Mucosa of rectum (tissue), 2 donors: Measurements from ENCODE around the gene PASK.
"Not testable (repeated sequence)": the region's sequence is repeated elsewhere in the genome, so short reads cannot be mapped to it uniquely, and the experiment has no call there.

Experiments used
- H3K27ac ChIP-seq, 2 donors: one replicate each; pipeline ENCODE4 v1.7.0; 2013; ENCODE audit warnings: inconsistent platforms in 2 of 2, low read depth in 2 of 2, low read length in 2 of 2
- H3K27me3 ChIP-seq, 2 donors: one replicate each; pipeline ENCODE4 v1.7.0; 2013; ENCODE audit warnings: low read length in 2 of 2; ENCODE audit not compliant: control insufficient read depth in 2 of 2, insufficient read depth in 2 of 2
- H3K36me3 ChIP-seq, 2 donors: one replicate each; pipeline ENCODE4 v1.7.0; 2013; ENCODE audit warnings: low read length in 2 of 2; ENCODE audit not compliant: control insufficient read depth in 2 of 2, insufficient read depth in 2 of 2
- H3K4me1 ChIP-seq, 2 donors: one replicate each; pipeline ENCODE4 v1.7.0; 2013; ENCODE audit warnings: low read length in 2 of 2, mild to moderate bottlenecking in 1 of 2; ENCODE audit not compliant: control insufficient read depth in 2 of 2, insufficient read depth in 2 of 2
- H3K4me3 ChIP-seq, 2 donors: one replicate each; pipeline ENCODE4 v1.7.0; 2013; ENCODE audit warnings: low read length in 2 of 2
- H3K9ac ChIP-seq, 2 donors: one replicate each; pipeline ENCODE4 v1.7.0; 2013; ENCODE audit warnings: low read length in 2 of 2, low read depth in 1 of 2, mild to moderate bottlenecking in 1 of 2
- H3K9me3 ChIP-seq, 2 donors: one replicate each; pipeline ENCODE4 v1.7.0; 2013; ENCODE audit warnings: low read length in 2 of 2; ENCODE audit not compliant: control insufficient read depth in 2 of 2
- donor health status: healthy.
- donor health status: Normal muscosa, but diverticular disease.

The PASK gene

DNA sequence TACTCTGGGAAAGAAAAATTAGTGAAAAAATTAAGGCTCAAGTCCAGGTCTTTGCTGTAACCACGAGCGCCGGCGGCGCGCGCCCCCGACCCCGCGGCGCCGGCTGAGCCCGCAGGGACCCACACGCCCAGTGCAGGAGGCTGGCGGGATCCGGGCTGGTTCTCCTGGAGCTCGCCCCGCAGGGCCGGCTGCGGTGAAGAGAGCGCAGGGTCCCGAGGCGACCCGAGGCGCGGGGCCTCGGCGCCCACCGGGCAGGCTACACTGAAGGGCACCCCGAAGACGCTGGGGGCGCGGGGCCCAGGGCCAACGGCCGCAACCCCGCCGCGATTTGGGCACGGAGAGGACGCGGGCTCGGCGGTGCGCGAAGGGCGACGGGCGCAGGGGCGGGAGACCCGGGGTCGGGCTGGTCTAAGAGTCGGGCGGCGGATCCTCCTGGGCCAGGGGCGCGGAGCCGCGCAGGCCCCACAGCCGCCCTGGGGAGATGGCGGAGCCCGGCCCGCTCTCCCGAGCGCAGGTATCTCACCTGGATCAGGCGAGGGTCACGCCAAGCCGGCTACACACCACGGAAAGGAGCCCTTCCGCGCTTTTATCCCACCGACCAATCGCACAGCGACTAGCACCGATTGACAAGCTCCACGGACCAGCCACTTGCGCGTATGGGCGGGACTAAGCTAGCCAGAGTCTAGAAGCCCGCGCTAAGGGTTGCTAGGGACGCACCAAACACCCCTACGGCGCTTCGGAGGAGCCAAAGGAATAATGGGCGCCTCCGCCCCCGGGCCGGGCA lies at the start of gene PASK:
TSS of gene PASK (minus strand) at position 582 of the 784 bp plus-strand sequence. CDS start 6,440 bp downstream, outside the sequence.
- Histone ChIP-seq H3K4me3 (peak within 1 kb of the TSS; percentile 89 to 94), H3K9ac (peak within 1 kb of the TSS; percentile 80 to 83), H3K36me3 (peaks cover 6 to 9% of the 10 kb centered on the region in 2 donors), H3K27ac (peak within 1 kb of the TSS; percentile 74 to 76), H3K4me1 (peaks cover 14% of the 10 kb centered on the region in 2 donors), H3K27me3 (no peaks in the 10 kb centered on the region), H3K9me3 (no peaks in the 10 kb centered on the region)

DNA sequence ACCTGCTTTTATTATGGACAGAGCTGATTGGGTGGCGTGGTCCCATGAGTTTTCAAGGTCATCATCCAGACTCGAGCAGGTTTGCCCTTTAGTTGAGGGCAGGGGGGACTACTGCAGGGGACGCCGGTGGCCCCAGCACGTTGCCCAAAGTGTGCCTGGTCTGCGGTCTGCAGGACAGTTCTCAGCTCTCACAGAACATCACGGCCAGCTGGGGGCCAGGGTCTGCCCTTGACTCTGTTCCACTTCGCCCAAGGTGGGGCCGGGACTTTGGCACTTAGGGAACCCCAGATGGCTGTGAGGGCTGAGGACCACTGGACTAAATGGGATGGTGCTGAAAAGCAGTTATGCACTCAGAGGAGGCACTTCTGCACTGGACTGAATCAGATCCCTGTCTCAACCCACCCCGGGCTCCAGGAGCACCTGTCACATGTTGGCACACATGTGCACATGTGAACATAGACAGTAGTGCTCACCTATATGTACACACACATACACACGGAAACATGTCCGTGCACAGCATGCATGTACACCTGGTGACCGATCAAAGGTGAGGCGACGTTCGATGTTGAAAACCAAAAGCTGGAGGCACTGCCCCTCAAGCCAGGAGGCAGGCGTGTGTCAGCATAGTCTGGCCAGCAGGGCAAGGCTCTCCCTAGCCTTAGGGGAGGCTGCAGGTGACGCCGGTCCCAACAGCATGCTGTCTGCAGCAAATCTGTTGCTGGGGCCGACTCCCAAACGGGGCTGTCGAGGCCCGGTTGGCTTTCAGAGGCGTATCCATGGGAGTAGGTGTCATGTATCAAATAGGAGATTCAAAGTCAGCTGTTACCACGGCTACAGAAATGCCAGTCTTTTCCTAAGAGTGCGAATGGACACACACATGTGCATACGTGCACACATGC lies 49.4 kb upstream of the PASK start:
- Histone ChIP-seq H3K4me3 (no peak overlapping the region), H3K4me1 (peaks cover 0 to 2% of the 10 kb centered on the region in 2 donors), H3K9me3 (no peaks in the 10 kb centered on the region)

DNA sequence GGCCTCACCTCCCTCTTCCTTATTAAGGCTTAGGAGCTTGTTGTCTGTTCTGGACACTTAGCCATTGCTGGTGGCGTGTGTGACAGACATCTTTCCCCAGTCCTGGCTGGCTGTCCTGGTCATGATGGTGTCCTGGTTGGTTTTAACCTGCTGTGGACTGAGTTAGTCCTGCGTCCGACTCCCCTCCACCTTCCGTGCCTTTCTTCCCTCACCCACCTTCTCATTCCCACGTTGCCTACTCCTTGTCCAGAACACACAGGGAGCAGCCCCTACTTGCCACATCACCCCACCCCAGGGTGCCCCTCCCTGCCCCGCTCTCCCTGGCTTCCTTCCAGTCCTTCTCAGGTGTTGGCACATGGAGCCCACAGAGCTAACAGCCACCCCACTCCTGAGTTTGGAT lies 48.7 kb upstream of the PASK start:
- no peak overlapping the region for H3K9ac ChIP-seq
- H3K27me3 ChIP-seq = no peaks in the 10 kb centered on the region
- H3K36me3 ChIP-seq = no peaks in the 10 kb centered on the region
- no peaks in the 10 kb centered on the region for H3K9me3 ChIP-seq
- peaks cover 0 to 2% of the 10 kb centered on the region in 2 donors for H3K4me1 ChIP-seq
- no peak overlapping the region for H3K27ac ChIP-seq
- H3K4me3 ChIP-seq = no peak overlapping the region

More for the DNA sequence above, 49.4 kb upstream of the PASK start:
- Histone ChIP-seq H3K9ac (no peak overlapping the region), H3K36me3 (no peaks in the 10 kb centered on the region), H3K27ac (no peak overlapping the region), H3K27me3 (no peaks in the 10 kb centered on the region)

DNA sequence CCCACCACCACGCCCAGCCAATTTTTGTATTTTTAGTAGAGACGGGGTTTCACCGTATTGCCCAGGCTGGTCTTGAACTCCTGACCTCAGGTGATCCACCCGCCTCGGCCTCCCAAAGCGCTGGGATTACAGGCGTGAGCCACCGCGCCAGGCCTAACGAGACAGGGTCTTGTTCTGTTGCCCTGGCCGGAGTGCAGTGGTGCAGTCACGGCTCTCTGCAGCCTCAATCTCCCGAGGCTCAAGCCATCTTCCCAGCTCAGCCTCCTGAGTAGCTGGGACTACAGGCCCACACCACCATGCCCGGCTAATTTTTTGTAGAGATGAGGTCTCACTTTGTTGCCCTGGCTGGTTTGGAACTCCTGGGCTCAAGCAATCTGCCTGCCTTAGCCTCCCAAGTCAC lies 48.0 kb upstream of the PASK start:
- H3K36me3 ChIP-seq, H3K4me1 ChIP-seq, H3K9ac ChIP-seq, H3K27ac ChIP-seq, H3K27me3 ChIP-seq, H3K9me3 ChIP-seq, H3K4me3 ChIP-seq: not testable (repeated sequence)

DNA sequence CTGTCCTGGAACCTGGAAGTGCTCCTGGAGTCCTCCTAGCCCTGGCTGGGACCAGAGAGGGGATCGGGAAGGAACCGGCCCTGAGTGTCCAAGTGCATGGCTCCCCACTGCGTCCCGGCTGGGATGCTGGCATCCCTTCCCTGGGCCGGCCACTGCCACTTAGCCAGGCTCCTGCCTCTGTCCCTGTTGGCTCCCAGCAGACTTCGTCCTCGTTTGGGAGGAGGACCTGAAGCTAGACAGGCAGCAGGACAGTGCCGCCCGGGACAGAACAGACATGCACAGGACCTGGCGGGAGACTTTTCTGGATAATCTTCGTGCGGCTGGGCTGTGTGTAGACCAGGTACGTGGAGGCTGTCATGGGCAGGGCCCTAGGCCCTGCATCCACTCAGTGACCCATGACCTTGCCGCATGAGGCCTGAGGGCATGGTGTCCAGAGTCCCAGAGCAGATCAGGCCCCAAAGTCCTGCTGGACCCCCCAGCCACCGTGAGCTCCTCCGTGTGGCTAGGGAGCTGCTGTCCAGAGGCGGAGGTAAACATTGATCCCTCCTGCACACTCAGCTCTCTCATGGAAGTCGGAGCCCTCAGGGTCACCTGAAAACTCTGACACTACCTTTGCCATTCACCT lies 46.3 kb upstream of the PASK start:
- no peaks in the 10 kb centered on the region for H3K27me3 ChIP-seq
- no peaks in the 10 kb centered on the region for H3K36me3 ChIP-seq
- H3K4me3 ChIP-seq = no peak overlapping the region
- H3K9me3 ChIP-seq = no peaks in the 10 kb centered on the region
- H3K27ac ChIP-seq = no peak overlapping the region
- no peak overlapping the region for H3K9ac ChIP-seq
- H3K4me1 ChIP-seq = peaks cover 0 to 2% of the 10 kb centered on the region in 2 donors

DNA sequence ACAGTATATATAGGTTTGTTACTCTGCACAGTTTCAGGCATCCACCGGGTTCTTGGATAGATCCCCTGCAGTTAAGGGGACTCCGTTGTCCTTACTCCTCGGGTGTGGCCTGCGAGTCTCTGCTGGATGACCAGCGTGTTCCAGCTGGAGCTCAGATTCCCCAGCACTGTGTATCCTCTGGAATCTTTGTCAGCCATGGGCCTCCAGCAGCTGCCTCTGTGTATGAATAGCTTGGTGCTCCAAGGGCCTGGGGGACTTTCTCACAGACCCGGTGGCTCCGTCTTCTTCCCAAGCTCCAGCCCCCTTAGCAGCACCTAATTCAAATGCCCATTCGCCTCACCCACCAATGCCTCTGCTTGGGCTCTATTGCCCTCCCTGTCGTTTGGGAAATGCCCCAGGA lies 45.5 kb upstream of the PASK start:
- H3K9me3 ChIP-seq = no peaks in the 10 kb centered on the region
- H3K4me3 ChIP-seq = no peak overlapping the region
- H3K4me1 ChIP-seq = peaks cover 0 to 2% of the 10 kb centered on the region in 2 donors
- no peaks in the 10 kb centered on the region for H3K27me3 ChIP-seq
- H3K9ac ChIP-seq = no peak overlapping the region
- no peaks in the 10 kb centered on the region for H3K36me3 ChIP-seq
- no peak overlapping the region for H3K27ac ChIP-seq

DNA sequence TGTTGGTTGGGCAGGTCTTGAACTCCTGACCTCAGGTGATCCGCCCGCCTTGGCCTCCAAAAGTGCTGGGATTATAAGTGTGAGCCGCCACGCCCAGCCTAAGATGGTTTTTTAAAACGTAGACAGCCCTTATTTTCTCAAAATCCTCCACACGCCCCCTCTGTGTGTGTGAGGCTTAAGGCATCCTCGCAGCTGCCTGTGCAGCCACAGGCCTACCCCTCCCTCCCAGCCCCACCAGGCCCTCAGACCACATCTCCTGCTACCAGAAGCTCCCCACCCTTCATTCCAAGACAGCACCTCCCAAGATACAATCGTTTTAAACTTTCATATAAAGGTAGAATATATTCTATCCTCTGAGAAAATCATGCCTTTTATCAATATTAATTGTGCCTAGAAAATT lies 44.0 kb upstream of the PASK start:
- Histone ChIP-seq H3K9me3 (no peaks in the 10 kb centered on the region), H3K27me3 (no peaks in the 10 kb centered on the region), H3K4me3 (no peak overlapping the region), H3K9ac (no peak overlapping the region), H3K4me1 (peaks cover under 1 to 4% of the 10 kb centered on the region in 2 donors), H3K27ac (no peak overlapping the region), H3K36me3 (no peaks in the 10 kb centered on the region)

DNA sequence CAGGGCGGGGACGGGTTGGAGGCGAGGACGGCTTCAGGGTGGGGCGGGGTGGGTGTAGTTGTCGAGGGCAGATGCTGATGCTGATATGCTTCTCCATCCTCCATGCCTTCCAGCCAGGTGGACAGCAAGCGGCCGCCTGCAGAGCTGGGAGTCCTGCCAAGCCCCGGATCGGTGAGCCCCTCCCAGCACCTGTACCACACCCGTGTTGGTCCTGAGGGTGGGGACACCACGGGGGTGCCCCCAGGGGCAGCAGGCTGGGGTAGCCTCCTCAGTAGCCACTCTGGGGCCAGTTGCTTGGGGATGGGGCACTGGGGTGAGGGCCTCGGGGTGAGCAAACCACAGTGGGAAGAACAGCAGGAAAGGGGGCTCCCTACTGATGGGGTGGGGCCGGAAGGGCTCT lies 41.8 kb upstream of the PASK start:
- Histone ChIP-seq H3K4me1 (peaks cover 5 to 6% of the 10 kb centered on the region in 2 donors), H3K27me3 (no peaks in the 10 kb centered on the region), H3K36me3 (no peaks in the 10 kb centered on the region), H3K4me3 (no peak overlapping the region), H3K9me3 (no peaks in the 10 kb centered on the region), H3K9ac (no peak overlapping the region), H3K27ac (peak overlapping the region in 1 of 2 donors; percentile 65)

DNA sequence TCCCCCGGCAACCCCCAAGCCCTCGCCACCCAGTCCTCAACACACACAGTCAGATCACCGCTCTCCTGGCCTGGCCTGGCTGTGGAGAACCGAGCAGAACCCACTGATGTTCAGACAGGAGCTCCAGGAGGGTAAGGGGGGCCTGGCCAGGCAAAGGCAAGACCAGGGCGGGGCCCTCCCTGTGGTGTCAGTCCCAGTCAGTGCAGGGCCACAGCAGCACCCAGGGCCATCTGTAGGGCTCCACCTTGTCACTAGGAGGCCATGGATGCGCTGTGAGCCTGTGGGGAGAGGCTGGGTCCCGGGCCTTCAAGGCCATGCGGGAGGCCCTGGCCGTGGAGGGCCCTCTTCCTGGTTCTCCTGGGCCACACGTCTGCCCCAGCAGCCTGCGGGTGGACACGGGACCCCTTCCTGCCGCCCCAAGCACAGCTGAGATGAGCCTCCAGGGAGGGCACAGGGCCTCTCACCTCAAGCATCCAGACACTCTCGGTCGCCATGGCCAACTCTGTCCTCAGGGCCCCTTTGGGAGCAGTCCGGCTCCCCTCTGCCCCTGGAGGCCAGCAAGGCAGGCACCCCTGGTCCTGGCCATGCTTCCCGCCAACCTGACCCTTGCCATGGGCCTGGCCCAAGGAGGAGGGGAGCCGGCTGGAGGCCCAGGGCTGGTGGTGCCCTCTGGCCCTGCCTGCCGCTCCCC lies 41.2 kb upstream of the PASK start:
- no peaks in the 10 kb centered on the region for H3K27me3 ChIP-seq
- peaks cover 5 to 6% of the 10 kb centered on the region in 2 donors for H3K4me1 ChIP-seq
- H3K9me3 ChIP-seq = no peaks in the 10 kb centered on the region
- H3K9ac ChIP-seq = no peak overlapping the region
- H3K36me3 ChIP-seq = no peaks in the 10 kb centered on the region
- peak overlapping the region; percentile 37 to 65 for H3K27ac ChIP-seq
- H3K4me3 ChIP-seq = no peak overlapping the region
